Measurements from ENCODE around the gene RNF224.
A peak's percentile ranks its signal among the peaks of the same experiment; 100 is the strongest.

RNF224 gene

DNA sequence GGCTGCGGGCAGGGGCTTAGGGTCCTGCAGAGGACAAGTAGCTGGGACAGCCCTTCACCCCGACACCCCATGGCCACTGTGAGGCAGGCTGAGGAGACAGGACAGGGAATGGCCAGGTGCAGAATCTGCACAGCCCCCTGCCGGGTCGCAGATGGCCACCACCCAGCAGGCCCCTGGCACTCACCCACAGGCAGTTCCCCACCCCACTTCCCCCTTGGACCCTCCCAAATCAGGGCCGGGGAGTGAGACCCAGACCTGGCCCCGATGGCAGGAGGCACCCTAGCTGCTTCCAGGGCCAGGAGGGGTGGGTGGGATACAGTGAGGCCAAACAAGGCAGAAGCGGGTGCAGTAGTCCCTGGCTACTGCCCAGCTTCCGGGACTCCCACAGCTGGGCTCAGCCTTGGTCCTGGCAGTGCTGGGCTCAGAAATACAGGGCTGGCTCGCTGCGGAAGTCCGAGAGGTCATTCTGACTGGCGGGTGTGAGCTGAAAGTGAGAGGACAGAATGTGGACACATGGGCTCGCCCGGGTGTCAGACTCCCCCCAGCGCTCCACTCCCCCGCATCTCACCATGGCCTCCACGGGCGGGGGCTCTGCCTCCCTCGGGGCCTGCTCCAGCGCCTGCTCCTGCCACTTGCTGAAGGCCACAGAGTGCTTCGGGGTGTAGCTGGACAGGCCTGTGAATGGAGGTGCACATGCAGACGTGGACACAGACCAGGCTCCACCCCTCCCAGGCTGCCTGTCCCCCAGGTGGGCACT, 35.4 kb upstream of the RNF224 start:
- DNase-seq (ENCODE audit: low spot score): no peak

DNA sequence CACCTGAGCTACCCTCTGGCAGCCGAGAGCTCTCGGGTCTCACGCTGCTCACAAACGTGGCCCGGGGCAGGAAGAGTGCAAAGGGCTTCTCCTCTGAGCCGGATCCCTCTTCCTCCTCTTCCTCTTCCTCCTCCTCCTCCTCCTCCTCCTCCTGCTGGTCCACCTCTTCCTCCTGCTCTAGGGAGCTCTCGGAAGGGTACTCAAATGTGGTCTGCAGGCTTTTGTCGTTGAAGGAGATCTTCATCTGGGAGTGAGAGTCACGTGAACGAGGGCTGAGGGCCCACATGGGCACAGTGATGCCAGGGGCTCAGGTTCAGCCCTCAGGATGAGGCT, 34.9 kb upstream of the RNF224 start:
- no peak for DNase-seq (ENCODE audit: low spot score)

DNA sequence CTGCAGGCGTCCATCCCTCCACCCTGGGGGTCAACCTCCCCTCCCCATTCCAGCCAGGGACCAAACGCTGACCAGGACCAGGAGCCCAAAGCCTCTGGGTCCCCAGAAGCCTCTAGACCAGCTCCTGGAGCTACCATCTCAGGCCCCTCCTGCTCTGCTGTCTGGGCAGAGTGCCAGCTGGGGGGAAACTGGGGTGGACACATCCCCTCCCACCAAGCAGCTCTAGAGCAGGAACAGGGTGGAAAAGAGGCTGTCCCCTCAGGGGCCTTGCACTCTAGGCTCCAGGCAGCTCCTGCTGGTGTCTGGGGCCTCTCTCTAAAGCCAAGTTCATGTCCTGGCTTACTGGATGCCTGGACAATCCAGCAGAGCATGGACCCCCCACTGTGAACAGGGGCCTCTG, 34.4 kb upstream of the RNF224 start:
- no peak for DNase-seq (ENCODE audit: low spot score)

DNA sequence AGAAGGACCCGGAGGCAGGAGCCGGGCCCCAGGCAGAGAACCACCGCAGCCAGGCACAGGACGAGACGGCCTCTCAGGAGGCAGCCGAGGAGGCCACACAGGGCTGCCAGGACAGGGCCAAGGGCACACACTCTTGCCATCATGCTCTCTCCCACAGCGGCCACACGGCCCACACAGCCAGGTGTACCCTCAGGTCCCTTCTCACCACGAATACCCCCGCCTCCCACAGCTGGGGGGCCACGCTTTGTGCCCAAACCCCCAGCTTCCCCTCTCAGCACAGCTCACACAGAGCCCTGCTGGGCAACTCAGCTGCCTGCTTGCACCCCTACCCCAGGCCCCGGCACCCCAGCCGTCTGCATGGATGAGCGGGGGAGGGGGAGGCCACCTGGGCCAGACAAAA, 33.5 kb upstream of the RNF224 start:
- DNase-seq (ENCODE audit: low spot score): no peak

DNA sequence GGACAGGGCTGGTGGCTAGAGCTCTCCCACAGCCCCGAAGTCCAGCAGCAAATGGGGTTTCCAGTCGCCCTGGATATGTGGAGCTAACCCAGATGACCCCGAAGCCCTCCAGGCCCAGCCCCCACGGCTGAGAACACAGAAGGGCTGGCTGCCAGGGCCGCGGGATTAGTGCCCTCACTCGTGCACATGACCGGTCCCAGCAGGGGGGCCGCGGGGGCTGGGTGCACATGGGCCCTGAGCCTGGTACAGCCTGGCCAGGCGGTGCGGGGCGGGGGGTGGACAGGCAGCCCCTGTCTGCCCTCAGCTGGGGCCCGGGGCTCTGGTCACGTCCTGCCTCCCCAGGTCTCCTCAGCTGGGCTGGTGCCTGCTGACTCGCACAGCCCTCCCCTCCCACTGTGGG, 32.9 kb upstream of the RNF224 start:
- no peak for DNase-seq (ENCODE audit: low spot score)

DNA sequence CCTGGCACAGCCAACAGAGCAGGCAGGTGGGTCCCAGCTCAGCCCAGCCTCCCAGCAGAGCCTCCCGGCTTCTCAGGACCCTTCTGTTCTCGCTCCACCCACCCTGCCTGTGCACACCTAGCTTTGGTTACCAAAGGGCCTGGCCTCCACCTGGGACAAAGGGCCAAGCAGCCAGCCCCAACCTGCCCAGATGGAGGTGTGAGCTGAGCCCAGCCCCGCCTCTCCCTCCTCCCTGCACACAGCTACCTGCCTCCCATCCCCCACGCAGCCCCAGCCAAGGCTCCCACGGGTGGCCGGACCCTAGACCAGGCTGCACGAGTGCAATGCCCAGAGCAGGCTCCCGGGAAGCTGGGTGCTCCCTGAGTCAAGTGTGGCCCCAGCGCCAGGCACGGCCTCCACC, 32.4 kb upstream of the RNF224 start:
- no peak for DNase-seq (ENCODE audit: low spot score)

DNA sequence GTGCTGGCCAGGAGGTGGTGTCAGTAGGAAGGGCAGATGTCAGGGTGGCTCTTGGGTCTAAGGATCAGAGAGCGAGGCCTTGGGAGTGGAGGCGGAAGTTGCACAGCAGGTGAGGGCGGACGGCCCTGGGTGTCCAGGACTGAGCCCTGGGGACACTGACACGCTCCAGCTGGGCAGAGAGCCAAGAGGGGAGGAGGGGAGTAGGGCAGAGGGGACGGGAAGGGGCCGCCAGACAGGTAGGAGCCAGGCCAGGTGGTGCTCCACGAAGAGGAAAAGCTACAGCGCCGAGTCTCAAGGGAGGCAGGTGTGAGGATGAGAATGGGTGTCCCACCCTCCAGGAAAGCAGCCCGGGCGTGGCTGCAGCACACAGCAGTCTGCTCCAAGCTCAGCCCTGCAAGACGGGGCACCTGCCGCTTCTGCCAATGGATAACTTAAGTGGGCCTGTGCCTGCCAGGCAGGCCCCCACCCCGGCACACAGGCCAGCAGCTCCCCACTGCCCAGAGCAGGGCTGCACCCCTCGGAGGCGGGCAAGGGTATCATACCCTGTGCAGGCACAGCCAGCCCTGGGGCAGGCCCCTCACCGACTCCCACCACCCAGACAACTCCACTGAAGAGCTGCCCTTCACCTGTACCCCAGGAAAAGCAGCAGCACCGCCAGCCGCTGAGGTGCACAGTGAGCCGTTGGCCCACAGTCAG, 31.6 kb upstream of the RNF224 start:
- DNase-seq (ENCODE audit: low spot score): no peak

DNA sequence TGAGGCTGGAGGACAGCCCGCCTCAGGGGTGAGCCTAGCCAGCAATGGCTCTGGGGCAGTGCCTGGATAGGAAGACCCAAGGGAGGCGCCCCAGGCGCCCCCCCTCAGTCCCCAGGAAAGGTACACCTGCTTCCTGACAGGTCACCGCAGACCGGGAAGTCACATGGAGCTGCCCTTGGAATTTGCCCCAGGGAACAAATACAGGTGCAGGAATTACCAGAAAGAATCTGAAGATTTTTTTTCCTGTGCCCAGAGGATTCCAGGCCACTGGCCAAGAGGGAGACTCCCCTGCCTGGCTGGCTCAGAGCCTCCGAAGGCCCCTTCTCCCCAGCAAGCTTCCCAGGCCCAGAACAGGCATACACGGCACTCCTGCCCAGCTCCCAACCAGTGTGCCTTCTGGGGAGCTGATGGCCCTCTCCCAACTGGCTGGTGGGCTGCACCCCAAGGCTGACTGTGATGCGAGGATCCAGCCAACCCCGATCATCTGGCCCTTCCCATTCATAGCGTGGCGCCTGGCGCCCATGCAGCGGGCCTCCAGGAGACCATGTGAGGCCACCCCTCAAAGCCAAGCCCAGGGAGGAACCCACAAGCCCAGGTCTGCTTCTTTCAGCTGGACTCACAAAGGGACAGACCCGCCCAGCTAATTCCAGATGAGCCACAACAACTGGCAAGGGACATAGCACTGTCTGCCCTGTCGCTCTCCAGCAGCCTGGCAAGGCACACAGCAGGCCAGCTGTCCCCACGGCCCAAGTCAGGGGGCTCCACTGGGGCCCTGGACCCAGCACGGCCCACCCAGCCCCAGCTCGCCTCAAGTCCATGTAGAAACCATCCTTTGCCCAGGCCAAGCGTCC, 29.0 kb upstream of the RNF224 start:
- DNase-seq (ENCODE audit: low spot score): no peak

DNA sequence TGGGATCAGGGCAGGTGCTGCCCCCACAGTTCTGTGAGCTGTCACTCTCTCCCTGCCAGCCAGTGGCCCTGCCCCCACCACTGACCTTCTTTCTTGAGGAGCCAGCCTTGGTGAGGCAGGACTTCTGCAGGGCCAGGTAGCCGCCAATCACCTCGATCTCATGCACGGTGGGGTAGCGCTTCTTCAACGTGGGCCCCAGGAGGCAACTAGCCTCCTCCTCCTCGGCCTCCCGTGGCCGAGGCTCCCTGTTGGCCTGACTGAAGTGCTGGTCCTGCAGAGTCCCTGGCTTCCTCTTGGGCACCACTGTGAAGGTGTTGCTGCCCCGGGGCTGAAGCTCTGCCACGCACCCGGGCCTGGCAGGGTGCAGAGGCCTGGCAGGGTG, 28.4 kb upstream of the RNF224 start:
- DNase-seq (ENCODE audit: low spot score): no peak

DNA sequence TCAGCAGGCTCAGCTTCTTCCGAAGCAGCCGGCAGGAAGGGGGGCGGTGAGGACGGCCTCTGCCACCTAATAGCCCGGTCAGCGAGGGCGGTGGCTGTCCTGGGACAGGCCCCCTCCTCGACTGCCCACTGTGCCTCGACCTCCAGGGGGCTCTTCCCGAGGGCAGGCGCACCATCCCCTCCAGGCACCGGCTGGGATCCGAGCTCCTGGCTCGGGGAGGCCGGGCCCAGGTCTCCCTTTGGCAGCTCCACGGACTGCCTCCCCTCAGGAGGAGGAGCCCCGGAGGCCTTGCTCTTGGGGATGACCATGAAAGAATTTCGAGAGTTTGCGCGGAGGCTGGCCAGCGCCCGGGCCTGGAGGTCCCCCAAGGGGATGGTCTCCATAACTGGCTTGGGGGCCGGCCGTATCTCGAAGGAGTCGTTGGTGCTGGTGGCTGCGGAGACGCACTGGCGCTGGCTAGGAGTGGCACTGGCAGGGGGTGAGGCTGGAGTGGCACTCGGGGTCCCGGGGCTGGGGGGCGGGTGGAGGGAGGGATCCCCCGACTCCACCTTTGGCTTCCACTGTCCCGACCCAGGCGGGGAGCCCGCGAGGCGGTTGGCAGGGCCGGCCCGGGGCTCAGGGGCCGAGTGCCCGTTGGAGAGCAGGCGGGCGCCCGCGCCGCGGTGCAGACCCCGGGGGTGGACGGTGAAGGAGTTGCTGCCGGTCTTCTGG, 27.7 kb upstream of the RNF224 start:
- DNase-seq (ENCODE audit: low spot score): no peak

DNA sequence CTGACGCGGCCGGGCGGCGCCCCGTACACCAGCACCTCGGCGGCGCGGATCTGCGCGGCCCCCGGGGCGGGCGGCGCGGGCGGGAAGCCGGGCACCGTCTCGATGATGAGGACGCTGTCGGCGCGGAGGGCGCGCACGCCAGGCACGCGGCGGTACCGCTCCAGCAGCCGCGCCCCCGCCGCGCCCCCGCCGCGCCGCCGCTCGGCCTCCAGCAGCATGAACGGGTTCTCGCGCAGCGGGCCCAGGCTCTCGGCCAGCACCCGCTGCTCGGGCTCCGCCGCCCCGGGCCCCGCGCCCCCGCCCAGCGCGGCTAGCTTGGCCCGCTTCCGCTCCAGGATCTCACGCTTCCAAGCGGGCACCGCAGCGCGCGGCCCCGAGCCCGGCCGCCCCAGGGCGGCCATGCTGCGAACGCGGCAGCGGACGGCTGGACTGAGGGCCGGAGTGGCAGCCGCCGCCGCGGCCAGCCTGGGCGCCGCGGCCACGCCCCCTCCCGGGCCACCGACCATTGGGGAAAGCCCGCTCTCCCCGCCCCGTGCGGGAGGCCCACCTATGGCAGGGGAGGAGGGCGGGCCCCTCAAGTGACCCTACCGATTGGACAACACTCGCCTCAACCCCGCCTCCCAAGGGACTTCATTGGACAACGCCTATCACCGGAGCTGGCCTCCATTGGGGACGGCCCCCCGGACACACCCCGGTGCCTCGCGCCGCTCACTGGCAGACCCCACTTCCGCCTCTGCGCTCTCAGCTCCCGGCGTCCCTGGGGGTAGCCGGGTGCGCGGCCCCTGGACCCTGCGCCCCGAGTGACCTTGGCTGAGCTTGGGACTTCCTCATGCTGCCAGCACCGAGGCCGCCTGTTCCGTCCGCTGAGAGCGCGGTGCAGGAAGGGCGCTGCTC, 26.7 kb upstream of the RNF224 start, which contains the start of gene TPRN:
Gene TPRN, minus strand, starts transcription at position 431 of the 894 bp plus-strand sequence. Its CDS starts 30 bp downstream, at position 401.
- peak; percentile 100 for DNase-seq (ENCODE audit: low spot score)

DNA sequence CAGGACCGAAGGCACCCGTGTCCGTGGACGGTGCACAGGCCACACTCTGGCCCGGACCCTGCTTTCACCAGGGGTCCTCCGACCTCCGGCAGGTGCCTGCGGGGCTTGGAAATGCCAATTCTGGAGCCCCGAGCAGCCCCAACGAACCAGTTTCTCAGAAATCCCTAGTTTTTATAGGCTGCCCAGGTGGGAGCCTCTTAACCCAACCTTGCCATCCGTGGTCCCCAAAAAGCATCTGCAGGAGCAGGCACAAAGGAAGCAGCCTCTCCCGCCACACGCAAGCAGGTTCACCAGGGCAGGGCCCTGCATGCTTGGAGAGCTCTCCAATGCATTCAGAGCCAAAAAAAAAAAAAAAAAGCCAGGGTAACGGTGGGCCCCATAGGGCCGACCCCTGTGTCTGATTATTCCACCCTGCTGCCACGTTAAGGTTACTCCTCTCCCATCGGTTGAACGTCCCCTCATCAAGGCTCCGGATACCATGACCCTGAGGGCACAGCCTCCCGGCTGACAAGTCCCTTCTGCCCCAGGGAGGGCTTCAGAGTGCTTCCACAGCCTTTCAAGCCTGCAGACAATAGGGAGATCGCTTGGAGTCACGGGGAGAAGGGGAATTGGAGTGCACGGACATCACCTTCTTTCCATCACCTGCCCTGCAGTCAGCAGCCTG, 26.0 kb upstream of the RNF224 start:
- DNase-seq (ENCODE audit: low spot score): no peak

DNA sequence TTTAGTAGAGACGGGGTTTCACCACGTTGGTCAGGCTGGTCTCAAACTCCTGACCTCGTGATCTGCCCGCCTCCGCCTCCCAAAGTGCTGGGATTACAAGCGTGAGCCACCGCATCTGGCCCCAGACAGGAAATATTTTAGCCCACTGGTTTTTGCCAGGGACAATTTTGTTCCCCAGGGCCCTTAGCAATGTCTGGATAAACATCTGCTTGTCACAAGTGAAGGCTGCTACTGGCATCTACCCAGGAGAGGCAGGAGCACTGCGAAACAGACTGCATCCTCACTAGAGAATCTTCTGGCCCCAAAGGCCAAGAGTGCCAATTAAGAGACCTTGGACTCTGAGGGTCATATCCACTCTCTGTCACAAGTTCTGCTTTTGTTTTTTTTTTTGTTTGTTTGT, 24.3 kb upstream of the RNF224 start:
- no peak for DNase-seq (ENCODE audit: low spot score)

DNA sequence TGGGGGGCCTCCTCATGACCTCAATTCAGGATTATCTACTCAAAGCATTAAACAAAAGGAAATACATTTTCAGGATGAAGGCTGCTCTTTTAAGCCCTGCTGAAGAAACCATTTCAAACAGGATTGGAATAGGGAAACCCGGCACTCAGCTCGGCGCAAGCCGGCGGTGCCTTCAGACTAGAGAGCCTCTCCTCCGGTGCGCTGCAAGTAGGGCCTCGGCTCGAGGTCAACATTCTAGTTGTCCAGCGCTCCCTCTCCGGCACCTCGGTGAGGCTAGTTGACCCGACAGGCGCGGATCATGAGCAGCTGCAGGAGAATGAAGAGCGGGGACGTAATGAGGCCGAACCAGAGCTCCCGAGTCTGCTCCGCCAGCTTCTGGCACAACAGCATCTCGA, 22.6 kb upstream of the RNF224 start:
- DNase-seq (ENCODE audit: low spot score): no peak

DNA sequence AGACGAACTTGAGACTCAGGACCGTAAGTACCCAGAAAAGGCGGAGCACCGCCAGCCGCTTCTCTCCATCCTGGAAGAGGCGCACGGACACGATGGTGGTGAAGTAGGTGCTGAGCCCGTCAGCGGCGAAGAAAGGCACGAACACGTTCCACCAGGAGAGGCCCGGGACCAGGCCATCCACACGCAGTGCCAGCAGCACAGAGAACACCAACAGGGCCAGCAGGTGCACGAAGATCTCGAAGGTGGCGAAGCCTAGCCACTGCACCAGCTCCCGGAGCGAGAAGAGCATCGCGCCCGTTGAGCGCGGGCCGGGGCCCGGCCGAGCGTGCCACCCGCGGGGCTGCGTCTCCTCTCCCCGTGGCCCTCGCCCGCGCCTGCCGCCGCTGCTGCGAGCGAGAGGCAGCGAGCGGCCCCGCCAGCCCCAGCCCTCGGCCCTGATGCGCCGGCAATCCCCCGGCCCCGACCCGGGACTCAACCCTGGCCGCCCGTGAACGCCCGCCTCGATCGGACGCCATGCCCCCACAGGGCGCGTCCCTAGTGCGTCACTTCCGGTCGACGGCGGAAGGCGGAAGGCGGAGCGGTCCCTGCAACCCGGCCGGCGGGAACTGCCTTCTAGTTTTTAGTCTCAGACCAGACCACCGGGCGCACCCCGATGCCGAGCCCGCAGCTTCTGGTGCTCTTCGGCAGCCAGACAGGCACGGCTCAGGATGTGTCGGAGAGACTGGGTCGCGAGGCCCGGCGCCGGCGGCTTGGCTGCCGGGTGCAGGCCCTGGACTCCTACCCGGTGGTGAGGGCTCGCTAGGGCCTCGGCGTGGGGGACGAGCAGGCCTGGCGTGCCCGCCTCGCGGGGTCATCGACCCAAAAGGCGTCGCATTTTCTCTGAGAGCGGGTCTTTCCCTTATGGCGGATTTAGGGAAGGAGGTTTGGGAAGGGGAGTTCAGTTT, 21.9 kb upstream of the RNF224 start, which contains the start of the genes NDOR1 and TMEM203:
Gene NDOR1, plus strand, starts transcription at position 575 of the 944 bp plus-strand sequence. Its CDS starts 78 bp downstream, at position 653.
Gene TMEM203, minus strand, starts transcription at position 523 of the 944 bp plus-strand sequence. Its CDS starts 234 bp downstream, at position 289.
- peak; percentile 83 for DNase-seq (ENCODE audit: low spot score)

DNA sequence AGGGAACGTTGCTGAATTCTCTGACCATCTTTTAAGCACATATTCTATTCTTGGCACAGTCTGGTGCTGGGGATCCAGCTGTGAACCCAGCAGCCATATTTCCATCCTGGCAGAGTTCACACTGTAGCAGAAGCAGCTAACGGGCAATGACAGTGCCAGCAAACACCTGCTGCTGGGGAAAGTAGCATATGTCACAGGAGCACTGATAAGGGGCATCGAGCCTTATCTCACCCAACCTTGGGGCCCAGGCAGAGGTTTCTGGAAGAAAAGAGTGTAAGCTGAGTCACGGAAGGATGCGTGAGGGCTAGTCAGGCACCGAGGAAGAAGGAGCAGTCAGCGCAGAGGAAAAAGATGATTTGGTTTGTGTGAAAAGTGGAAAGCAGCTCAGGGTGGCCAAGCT, 20.7 kb upstream of the RNF224 start:
- no peak for DNase-seq (ENCODE audit: low spot score)

DNA sequence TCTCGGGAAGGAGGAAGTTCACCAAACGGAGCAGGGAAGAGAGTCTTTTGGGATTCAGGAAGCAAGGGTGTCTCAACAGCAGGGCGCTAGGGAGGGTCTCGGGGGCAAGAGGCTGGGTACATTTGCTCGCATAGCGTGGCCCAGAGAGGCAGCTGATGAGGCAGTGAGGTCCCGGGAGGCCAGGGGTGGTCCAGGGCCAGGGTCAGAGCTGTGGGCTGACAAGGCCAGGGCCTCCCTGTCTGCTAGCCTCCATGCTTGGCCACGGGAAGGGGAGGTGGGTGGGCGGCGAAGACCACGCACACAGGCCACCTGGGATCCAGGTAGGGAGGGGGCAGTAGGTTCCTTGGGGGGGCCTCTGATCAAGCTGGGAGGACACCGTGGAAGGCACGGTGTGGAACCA, 15.8 kb upstream of the RNF224 start:
- DNase-seq (ENCODE audit: low spot score): no peak

DNA sequence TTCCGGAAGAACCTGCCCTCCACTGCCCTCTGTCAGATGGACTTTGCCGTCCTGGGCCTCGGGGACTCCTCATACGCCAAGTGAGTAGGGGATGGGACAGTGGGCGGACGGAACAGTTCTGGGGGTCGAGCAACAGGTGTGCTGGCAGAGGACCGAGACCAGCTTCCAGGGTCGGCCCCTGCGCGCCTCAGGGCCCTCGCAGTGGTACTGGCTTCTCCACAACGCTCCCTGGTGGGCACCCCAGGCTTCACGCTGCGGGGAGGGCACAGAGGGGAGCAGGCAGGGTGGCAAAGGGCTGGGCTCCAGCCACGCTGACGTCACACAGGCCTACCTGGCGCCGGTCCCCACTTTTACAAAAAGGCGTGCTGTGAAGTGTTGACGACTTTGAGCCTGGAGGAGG, 14.8 kb upstream of the RNF224 start:
- DNase-seq (ENCODE audit: low spot score): no peak
